ES-I3 (cell line): ENCODE results near the gene CLTCL1.

ENCODE experiments used
- H3K36me3 ChIP-seq: 2 replicates; pipeline ENCODE4 v1.6.1; 2013; ENCODE audit warnings: mild to moderate bottlenecking, low read length, control low read depth, moderate library complexity; ENCODE audit not compliant: insufficient read depth
- H3K4me1 ChIP-seq: 2 replicates; pipeline ENCODE4 v1.6.1; 2013; ENCODE audit warnings: mild to moderate bottlenecking, control low read depth, low read length; ENCODE audit not compliant: insufficient read depth
- H3K9ac ChIP-seq: 2 replicates; pipeline ENCODE4 v1.6.1; 2013; ENCODE audit warnings: low read depth, mild to moderate bottlenecking, low read length, moderate library complexity
- H3K9me3 ChIP-seq: 2 replicates; pipeline ENCODE4 v1.6.1; 2013; ENCODE audit warnings: mild to moderate bottlenecking, low read length, moderate library complexity; ENCODE audit not compliant: control insufficient read depth, insufficient read depth

Gene CLTCL1

GRCh38 chr22:19195796-19196731, 95.5 kb downstream of the CLTCL1 start:
- Histone ChIP-seq H3K36me3 (no peaks in the 10 kb centered on the region; the same call in 1 of the 2 replicates), H3K9ac (no peak overlapping the region)

GRCh38 chr22:19194766-19195536, 96.6 kb downstream of the CLTCL1 start:
- Histone ChIP-seq H3K36me3 (no peaks in the 10 kb centered on the region; the same call in 1 of the 2 replicates), H3K9me3 (no peaks in the 10 kb centered on the region), H3K9ac (no peak overlapping the region), H3K4me1 (no peaks in the 10 kb centered on the region)

More at GRCh38 chr22:19195796-19196731, 95.5 kb downstream of the CLTCL1 start:
- H3K9me3 ChIP-seq, result no peaks in the 10 kb centered on the region
- no peaks in the 10 kb centered on the region for H3K4me1 ChIP-seq

GRCh38 chr22:19193879-19194278, 97.6 kb downstream of the CLTCL1 start:
- Histone ChIP-seq H3K9me3 (no peaks in the 10 kb centered on the region), H3K9ac (no peak overlapping the region), H3K36me3 (no peaks in the 10 kb centered on the region; the same call in 1 of the 2 replicates), H3K4me1 (no peaks in the 10 kb centered on the region)

- Histone ChIP-seq H3K9ac (no peak overlapping the region), H3K9me3 (no peaks in the 10 kb centered on the region)
Measured at GRCh38 chr22:19187716-19188563, 103.6 kb downstream of the CLTCL1 start.

GRCh38 chr22:19184276-19184997, 107.1 kb downstream of the CLTCL1 start:
- no peaks in the 10 kb centered on the region for H3K9me3 ChIP-seq
- H3K4me1 ChIP-seq, result peaks cover 6% of the 10 kb centered on the region; the same call in 1 of the 2 replicates
- no peak overlapping the region for H3K9ac ChIP-seq
- H3K36me3 ChIP-seq, result no peaks in the 10 kb centered on the region

More at GRCh38 chr22:19187716-19188563, 103.6 kb downstream of the CLTCL1 start:
- no peaks in the 10 kb centered on the region for H3K4me1 ChIP-seq
- no peaks in the 10 kb centered on the region for H3K36me3 ChIP-seq

- no peaks in the 10 kb centered on the region for H3K36me3 ChIP-seq
- peaks cover 6% of the 10 kb centered on the region; the same call in 1 of the 2 replicates for H3K4me1 ChIP-seq
- no peaks in the 10 kb centered on the region for H3K9me3 ChIP-seq
- no peak overlapping the region for H3K9ac ChIP-seq
Measured at GRCh38 chr22:19183216-19183615, 108.3 kb downstream of the CLTCL1 start.

GRCh38 chr22:19182472-19183157, 108.9 kb downstream of the CLTCL1 start:
- H3K36me3 ChIP-seq, result no peaks in the 10 kb centered on the region
- peaks cover 6% of the 10 kb centered on the region; the same call in 1 of the 2 replicates for H3K4me1 ChIP-seq
- H3K9me3 ChIP-seq, result no peaks in the 10 kb centered on the region
- no peak overlapping the region for H3K9ac ChIP-seq

GRCh38 chr22:19181786-19182471, 109.6 kb downstream of the CLTCL1 start:
- no peaks in the 10 kb centered on the region for H3K36me3 ChIP-seq
- H3K4me1 ChIP-seq, result peaks cover 8% of the 10 kb centered on the region; the same call in 1 of the 2 replicates
- no peaks in the 10 kb centered on the region for H3K9me3 ChIP-seq
- no peak overlapping the region for H3K9ac ChIP-seq

- Histone ChIP-seq H3K4me1 (peaks cover 19% of the 10 kb centered on the region; the same call in 1 of the 2 replicates), H3K9ac (no peak overlapping the region), H3K9me3 (no peaks in the 10 kb centered on the region), H3K36me3 (no peaks in the 10 kb centered on the region; the same call in 1 of the 2 replicates)
Measured at GRCh38 chr22:19180740-19181410, 110.6 kb downstream of the CLTCL1 start.

- no peak overlapping the region for H3K9ac ChIP-seq
- no peaks in the 10 kb centered on the region; the same call in 1 of the 2 replicates for H3K36me3 ChIP-seq
- H3K9me3 ChIP-seq, result no peaks in the 10 kb centered on the region
- H3K4me1 ChIP-seq, result peaks cover 25% of the 10 kb centered on the region; the same call in 1 of the 2 replicates
Measured at GRCh38 chr22:19180234-19180633, 111.3 kb downstream of the CLTCL1 start.

GRCh38 chr22:19179497-19180048, 111.9 kb downstream of the CLTCL1 start:
- H3K36me3 ChIP-seq, result no peaks in the 10 kb centered on the region; the same call in 1 of the 2 replicates
- peaks cover 30% of the 10 kb centered on the region; the same call in 1 of the 2 replicates for H3K4me1 ChIP-seq
- H3K9ac ChIP-seq, result peak overlapping the region; percentile 68
- H3K9me3 ChIP-seq, result no peaks in the 10 kb centered on the region
